ENCODE measurements around the gene DENND4B. TPM values are rescaled to one million over a fixed set of nuclear protein-coding genes. Genes with fewer than 3 reads are reported as not detected.

Gene DENND4B, protein sequence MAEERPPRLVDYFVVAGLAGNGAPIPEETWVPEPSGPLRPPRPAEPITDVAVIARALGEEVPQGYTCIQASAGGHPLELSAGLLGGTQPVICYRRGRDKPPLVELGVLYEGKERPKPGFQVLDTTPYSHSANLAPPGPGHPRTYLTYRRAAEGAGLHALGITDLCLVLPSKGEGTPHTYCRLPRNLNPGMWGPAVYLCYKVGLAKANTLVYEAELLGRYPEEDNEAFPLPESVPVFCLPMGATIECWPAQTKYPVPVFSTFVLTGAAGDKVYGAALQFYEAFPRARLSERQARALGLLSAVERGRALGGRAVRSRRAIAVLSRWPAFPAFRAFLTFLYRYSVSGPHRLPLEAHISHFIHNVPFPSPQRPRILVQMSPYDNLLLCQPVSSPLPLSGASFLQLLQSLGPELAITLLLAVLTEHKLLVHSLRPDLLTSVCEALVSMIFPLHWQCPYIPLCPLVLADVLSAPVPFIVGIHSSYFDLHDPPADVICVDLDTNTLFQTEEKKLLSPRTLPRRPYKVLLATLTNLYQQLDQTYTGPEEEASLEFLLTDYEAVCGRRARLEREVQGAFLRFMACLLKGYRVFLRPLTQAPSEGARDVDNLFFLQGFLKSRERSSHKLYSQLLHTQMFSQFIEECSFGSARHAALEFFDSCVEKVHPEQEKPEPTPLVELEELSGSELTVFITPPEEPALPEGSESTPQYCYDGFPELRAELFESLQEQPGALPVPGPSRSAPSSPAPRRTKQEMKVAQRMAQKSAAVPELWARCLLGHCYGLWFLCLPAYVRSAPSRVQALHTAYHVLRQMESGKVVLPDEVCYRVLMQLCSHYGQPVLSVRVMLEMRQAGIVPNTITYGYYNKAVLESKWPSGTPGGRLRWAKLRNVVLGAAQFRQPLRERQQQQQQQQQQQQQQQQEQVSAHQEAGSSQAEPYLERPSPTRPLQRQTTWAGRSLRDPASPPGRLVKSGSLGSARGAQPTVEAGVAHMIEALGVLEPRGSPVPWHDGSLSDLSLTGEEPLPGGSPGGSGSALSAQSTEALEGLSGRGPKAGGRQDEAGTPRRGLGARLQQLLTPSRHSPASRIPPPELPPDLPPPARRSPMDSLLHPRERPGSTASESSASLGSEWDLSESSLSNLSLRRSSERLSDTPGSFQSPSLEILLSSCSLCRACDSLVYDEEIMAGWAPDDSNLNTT (N-terminal part only)
- 26.1 to 38.2 TPM (median 34.8 TPM) in 5 replicates for total RNA-seq (2022; extraction: Qiagen RNA extraction; ENCODE audit: low read depth)

GRCh38 chr1:153946622-153947241, at the start of gene DENND4B:
Gene DENND4B (minus strand): TSS chr1:153946718. CDS start chr1:153944374, 2,344 bp downstream.

DNA sequence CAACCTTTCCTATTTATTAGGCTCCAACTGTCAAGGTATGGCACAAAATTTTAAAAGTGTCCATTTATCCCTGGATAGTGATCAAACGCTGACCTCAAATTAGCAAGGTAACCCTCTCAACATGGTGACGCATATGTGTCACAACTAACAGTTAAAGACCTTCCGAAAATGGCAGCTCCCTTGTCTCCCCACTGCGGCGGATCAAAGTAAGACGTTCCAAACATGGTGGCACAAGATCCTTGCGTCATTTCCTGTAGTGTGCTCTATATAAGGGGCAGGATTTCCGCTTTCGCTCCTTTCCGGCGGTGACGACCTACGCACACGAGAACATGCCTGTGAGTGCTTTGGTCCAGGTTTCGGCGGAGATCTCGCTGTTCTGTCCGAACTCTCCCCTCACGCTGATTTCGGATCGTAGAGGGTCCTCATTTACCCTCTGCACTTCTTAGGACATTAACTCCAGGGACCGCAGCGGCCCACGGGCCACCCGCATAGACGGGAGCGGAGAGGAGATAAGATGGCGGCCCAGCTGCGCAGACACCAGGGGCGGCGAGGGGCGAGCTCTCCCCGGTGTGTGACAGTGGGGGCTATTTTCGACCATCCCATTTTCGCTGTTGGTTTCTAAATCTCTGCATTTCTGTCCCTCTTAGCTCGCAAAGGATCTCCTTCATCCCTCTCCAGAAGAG, 44.1 kb upstream of the DENND4B start, which contains the start of gene RPS27:
Gene RPS27, plus strand, starts transcription at position 295 of the 683 bp plus-strand sequence. Its CDS starts 35 bp downstream, at position 330.

DNA sequence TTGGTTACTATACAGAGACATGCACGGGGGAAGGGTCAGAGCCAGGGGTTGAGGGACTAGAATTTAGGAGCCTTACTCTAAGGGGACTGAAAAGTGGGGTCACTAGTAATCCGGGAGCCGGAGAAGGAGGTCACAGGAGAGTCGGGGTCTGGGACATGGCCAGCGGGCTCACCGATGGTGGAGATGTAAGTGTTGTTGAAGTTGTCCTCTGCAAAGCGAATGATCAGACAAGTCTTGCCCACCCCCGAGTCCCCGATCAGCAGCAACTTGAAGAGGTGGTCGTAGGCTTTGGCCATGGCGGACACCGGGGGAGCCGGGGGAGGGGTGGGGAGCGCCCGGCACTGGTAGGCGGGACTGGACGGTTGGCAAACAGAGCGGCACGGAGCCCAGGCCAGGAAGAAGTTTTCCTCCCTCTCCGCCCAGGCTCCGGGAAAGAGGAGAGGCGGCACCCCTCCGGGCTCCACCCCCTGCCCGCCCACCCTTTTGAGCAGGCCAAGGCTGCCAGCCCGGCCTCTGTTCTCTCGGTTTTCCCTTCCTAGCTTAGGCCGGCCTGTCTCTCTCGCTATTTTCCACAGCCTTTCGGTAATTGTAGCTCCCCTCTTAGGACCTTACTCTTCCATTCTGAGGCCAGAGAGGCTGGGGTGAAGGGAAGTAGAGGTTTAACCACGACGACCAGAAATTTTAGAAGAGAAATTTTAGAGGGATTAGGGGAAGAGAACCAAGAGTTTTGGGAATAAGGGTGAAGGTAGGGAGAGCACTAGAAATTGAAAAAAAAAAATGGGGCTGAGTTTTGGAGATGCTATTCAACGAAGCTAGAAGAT, 39.6 kb upstream of the DENND4B start, which contains the start of gene RAB13:
Gene RAB13, minus strand, starts transcription at position 399 of the 821 bp plus-strand sequence. Its CDS starts 103 bp downstream, at position 296.

GRCh38 chr1:153977250-153978240, 31.0 kb upstream of the DENND4B start, which contains the start of gene JTB:
Gene JTB (minus strand): TSS chr1:153977674. CDS start chr1:153977252, 422 bp downstream.

GRCh38 chr1:153967107-153967999, 20.8 kb upstream of the DENND4B start, which contains the start of gene CREB3L4:
Gene CREB3L4 (plus strand): TSS chr1:153967902. CDS start chr1:153968526, 624 bp downstream.

GRCh38 chr1:153963030-153963849, 16.7 kb upstream of the DENND4B start, which contains the start of gene SLC39A1:
Gene SLC39A1 (minus strand): TSS chr1:153963537. CDS start chr1:153962715, 822 bp downstream.

GRCh38 chr1:153958111-153958960, 11.8 kb upstream of the DENND4B start, which contains the start of gene CRTC2:
Gene CRTC2 (minus strand): TSS chr1:153958612. CDS start chr1:153958497, 115 bp downstream.

GRCh38 chr1:153922972-153923925, 23.3 kb downstream of the DENND4B start, which contains the start of gene GATAD2B:
Gene GATAD2B (minus strand): TSS chr1:153922972. CDS start chr1:153828347, 94,625 bp downstream.

Other genes starting within 250 kb of the DENND4B start
- gene INTS3, start 218.7 kb downstream of the DENND4B start, total RNA-seq (2022; extraction: Qiagen RNA extraction; ENCODE audit: low read depth), result 12.0 to 23.1 TPM (median 21.7 TPM) in 5 replicates
- 1.1 to 2.0 TPM (median 1.4 TPM) in 5 replicates for gene SLC27A3, start 171.3 kb downstream of the DENND4B start, total RNA-seq (2022; extraction: Qiagen RNA extraction; ENCODE audit: low read depth)
- gene GATAD2B, start 23.7 kb downstream of the DENND4B start, total RNA-seq (2022; extraction: Qiagen RNA extraction; ENCODE audit: low read depth), result 9.1 to 12.0 TPM (median 11.8 TPM) in 5 replicates
- gene CRTC2, start 11.9 kb upstream of the DENND4B start, total RNA-seq (2022; extraction: Qiagen RNA extraction; ENCODE audit: low read depth), result 32.7 to 45.4 TPM (median 42.7 TPM) in 5 replicates
- 154 to 166 TPM (median 163 TPM) in 5 replicates for gene SLC39A1, start 16.8 kb upstream of the DENND4B start, total RNA-seq (2022; extraction: Qiagen RNA extraction; ENCODE audit: low read depth)
- 8.7 to 11.8 TPM (median 10.7 TPM) in 5 replicates for gene CREB3L4, start 21.2 kb upstream of the DENND4B start, total RNA-seq (2022; extraction: Qiagen RNA extraction; ENCODE audit: low read depth)
- 109 to 159 TPM (median 148 TPM) in 5 replicates for gene JTB, start 31.0 kb upstream of the DENND4B start, total RNA-seq (2022; extraction: Qiagen RNA extraction; ENCODE audit: low read depth)
- gene RAB13, start 39.6 kb upstream of the DENND4B start, total RNA-seq (2022; extraction: Qiagen RNA extraction; ENCODE audit: low read depth), result 129 to 155 TPM (median 130 TPM) in 5 replicates
- gene RPS27, start 44.0 kb upstream of the DENND4B start, total RNA-seq (2022; extraction: Qiagen RNA extraction; ENCODE audit: low read depth), result 4,334 to 7,196 TPM (median 4,362 TPM) in 5 replicates
- not detected in 5 replicates for gene NUP210L, start 208.4 kb upstream of the DENND4B start, total RNA-seq (2022; extraction: Qiagen RNA extraction; ENCODE audit: low read depth)
- gene TPM3, start 245.4 kb upstream of the DENND4B start, total RNA-seq (2022; extraction: Qiagen RNA extraction; ENCODE audit: low read depth), result 447 to 541 TPM (median 495 TPM) in 5 replicates